PFSK-1 (cell line): Measurements from ENCODE around the gene ZNF710.

Experiments
- POLR2AphosphoS5 ChIP-seq: IDR thresholded peaks from 2 replicates; pipeline ENCODE4 v1.6.1; 2012; ENCODE audit warnings: low read depth, mild to moderate bottlenecking, control low read depth, low read length, moderate library complexity
- TAF1 ChIP-seq: IDR thresholded peaks from 2 replicates; pipeline ENCODE4 v1.6.1; 2012; ENCODE audit warnings: low read length, control low read depth, borderline replicate concordance; ENCODE audit not compliant: insufficient read depth

- no peak for TF ChIP-seq POLR2AphosphoS5
- no peak for TF ChIP-seq TAF1
Measured at GRCh38 chr15:90004671-90005070, 3.5 kb downstream of the ZNF710 start.
